Left ventricle myocardium superior (tissue), 1 donor: ENCODE results near the gene TBC1D16. TPM values are rescaled to one million over a fixed set of nuclear protein-coding genes. Genes with fewer than 3 reads are reported as not detected.

Source experiments
- ATAC-seq: fragments of 200-7000 bp; cut with Tn5 transposase; one replicate; pipeline ENCODE4 v1.9.1; 2020; ENCODE audit warnings: mild to moderate bottlenecking, moderate library complexity
- DNase-seq: peaks from one replicate; pipeline ENCODE4 v3.0.0-alpha.2; 2020
- intact Hi-C: fragments of 100-400 bp; cut with micrococcal nuclease; formaldehyde crosslinking; loops from one replicate; pipeline ENCODE4 v1.11.0; 2022
- total RNA-seq: library from RNA; stranded (reverse); fragmentation: NEBNext Ultra II Directional; extraction: Animal tissue kit (Norgen Biotek cat#: 25700); gene quantifications from one replicate; pipeline ENCODE4 v1.2.1, GENCODE V29; 2021
- donor health status: DM: no; HTN: yes; CAD: no; lungs with severe emphysema.

The TBC1D16 gene
- total RNA-seq, 1 donor from 2014 or later = 13.1 TPM

DNA sequence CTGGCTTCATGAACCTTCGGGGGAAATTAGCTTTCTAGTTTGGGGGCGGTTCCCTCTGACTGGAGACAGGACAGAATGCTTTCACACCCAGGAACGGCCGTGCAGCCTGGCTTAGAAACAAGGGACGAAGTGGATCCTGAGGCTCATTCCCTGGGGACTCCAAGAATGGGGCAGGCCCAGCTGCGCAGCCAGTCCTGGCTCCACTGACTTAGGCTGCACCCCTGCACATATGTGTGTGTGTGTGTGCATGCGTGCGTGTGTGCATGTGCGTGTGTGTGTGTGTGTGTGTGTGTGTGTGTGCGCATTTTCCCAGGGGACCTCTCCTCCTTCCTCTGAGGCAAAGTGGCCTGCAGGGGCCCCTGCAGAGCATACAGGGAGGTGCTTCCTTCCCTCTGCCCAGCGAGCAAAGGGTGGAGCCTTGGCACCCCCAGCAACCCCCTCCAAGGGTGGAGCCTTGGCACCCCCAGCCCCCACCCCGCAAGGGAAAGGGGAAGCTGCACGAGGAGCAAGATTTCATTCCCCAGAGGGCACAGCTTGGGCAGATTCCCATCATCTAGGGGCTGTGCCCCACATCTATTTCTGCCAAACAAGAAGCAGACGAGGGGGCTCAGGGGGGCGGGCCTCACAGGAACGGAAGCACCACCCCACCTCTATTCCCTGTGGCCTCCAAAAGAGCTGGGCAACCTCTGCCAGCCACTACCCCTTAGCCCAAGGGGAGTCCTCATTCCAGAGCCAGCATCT is 98.9 kb downstream of the TBC1D16 start:
- ATAC-seq (no peak), DNase-seq (peak; percentile 30)
- intact Hi-C loops = no loop called here

DNA sequence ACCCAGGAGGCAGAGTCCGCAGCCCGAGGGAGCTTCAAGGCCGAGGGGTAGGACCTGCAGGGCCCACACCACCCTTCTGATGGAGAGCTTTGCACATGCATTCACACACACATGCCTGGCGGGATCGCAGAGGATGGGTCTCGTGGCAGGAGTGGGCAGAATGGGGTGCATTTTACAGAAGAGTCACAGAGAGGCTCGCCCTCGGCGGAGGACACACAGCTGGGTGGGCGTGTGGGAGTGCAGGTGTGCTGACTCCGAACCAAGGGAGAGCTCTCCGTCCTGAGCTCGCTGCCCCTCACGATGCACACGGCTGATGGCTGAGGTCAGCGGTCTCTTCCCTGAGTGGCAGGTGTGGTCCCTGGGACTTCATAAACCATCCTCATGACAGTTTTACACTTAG is 99.6 kb downstream of the TBC1D16 start:
- ATAC-seq (no peak), DNase-seq (peak; percentile 22)
- intact Hi-C loops = no loop called here

DNA sequence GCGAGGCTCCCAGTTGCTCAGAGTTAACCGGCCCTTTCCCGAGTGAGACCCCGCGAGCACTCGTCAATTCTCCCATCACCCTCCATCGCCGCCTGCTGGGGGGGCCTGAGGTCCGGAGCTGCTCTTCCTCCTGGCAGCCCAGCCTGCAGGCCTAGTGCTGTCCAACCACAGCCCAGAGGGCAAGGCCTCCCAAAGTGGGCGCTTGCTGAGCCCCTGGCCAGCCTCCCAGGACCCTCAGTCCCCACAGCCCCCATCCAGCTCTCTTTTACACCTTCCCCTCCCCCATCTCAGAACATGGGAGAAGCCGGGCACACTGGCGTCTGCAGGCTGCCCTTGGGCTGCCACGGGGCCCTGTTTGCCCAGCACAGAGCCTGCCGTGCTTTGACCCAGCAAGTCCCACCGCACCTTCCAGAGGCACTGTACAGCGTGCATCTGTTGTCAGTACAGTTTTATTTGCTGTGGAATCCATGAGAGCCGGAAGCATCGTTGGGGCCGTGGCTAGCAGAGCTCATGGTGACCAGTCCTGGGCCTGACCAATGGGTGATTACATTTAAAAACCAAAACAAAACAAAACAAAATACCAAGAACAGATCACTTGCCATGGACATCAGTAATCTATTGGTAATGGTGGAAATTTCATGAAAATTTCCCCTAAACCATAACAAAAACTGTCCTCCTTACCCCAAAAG is 100.3 kb downstream of the TBC1D16 start:
- intact Hi-C loops = no loop called here
- ATAC-seq = no peak
- DNase-seq = no peak

GRCh38 chr17:79934653-79934970 is 101.1 kb downstream of the TBC1D16 start:
- DNase-seq (no peak), ATAC-seq (no peak)
- intact Hi-C loops = no loop called here

DNA sequence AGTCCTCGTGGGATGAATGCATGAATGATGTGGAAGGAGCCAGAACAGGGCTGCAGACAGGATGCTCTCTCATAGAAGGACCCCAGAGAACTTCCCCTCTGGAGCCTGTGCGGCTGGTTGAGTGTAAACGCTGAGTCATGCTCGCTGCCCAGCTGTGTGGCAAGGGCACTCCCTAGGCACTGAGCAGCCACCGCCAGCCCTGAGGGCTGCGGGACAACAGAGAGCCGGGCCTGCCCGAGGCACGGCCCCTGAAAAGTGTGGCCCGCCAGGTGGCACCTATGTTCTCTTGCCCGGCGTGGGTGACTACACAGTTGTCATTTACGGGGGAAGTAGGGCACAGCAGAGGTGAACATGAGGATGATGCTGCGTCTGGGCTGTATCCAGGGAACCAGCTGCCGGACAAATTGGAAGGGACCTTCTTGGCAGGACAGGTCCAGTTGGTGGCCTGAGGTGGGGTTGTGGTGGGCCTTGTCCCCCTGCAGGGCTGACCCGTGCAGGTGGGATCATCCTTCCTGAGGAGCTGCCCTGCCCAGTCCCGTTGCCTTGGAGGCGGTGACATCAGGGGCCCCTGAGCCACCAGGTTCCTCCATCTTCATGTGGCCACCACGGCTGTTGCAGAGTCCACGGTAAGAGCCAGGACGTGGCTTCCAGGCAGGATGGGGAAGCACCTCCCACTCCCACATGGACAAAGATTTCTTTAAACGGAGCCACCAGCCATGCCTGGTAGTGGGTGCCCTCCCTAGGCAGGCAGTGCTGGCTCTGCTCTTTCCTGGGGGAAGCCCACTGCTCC is 101.6 kb downstream of the TBC1D16 start:
- DNase-seq (peak; percentile 48), ATAC-seq (peak; percentile 39)
- intact Hi-C loops = no loop called here

DNA sequence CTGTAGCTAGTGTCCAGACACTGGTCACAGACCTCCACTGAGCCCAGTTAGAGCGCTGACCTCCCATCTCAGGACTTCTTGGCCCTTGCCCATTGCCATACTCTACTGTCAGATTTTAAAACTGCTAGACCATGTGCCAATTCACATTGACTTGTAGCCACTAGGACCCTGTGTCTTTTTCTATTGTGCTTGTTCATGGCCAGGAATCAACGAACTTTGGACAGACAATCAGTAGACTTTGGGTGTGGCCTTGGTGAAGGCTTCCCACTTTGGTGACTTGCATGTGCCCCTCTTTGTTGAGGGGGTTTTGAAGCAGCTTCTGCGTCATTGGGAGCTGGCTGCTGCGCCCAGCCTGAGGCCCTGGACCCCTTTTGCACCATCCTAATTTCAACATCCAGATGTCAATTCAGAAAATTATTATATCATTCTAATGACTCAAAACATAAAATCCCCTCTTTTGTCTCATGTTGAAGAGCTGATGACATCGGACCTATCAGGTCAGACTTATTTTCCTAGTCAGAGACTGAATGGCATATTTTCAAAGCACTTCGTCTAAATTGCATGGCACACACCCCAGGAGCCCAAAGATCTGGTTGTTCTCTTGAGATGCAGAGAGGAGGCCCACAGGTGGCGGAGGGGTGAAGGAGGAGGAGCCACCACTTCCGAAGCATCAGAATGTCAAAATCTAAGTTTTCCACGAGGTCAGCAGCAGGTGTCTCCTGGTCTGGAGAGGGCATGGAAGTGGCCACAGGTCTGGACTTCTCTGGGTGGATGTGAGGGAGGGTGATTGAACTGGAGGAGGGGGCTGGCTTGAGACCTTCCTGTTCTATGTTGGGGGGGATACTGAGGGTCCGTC is 103.0 kb downstream of the TBC1D16 start:
- DNase-seq (no peak), ATAC-seq (no peak)
- intact Hi-C loops = no loop called here

DNA sequence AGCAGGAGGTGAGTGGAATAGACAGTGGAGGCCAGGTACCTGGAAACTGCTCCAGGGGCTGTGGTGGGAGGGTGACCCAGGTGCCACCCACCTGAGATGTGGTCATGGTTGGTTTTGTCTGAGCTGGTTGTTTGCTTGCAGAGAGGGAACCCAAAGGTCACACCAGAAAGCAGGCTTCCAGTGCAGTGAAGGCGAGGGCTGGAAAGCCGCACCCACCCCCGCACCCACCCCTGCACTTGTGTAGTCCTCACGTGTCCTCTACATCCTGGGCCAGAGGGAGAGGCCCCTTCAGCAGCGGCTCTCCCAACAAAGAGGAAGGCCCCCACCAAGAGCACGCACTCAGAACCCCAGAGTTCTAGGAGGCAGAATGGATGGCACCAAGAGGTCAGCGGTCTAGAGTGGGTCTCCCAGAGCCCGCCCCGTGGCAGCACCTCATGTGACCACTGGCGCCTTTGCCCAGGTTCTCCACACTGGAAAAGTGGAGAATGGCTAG is 103.8 kb downstream of the TBC1D16 start:
- ATAC-seq (no peak), DNase-seq (no peak)
- intact Hi-C loops = no loop called here

DNA sequence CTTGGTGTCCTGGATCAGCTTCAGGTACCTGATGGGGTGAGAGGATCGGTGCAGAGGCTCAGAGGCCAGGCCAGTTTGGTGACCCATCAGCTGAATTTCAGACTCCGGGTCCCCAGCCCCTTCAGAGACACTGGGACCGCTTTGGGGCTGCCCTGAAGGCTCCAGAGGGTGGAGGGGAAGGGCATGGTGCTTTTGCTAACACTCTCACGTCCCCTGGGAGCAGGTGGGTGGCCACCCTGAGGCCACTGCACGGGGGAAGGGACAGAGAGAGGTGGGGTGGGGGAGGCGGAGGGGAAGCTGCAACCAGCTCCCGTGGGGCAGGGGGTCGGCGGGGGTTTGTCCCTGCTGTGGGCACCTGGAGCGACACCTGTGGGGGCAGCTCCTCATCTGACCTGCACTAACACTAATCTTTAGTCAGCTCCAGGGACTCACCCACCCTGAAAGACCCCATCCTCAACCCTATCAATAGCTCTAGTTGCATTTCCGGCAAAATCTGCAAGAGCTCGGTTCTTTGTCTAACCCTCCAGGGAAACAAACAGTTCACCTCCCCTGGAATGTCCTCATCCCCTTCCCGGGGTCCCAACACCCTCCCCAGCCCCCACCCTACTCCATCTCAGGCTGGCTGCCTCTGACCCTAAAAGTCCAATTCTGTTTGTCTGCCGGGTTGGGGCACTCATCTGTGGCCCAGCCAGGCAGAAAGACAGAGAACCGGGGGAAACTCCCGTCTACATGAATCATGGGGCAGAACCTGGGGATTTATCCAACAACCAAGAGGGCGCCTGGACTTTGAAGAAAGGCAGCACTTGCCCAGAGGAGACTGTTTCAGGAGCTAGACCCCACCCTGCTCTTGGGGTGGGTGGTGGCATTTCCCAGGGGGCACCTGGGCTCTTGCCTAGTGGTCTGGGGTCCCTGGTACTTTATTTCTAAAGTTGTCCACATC is 104.5 kb downstream of the TBC1D16 start:
- DNase-seq (no peak), ATAC-seq (no peak)
- intact Hi-C loops = no loop called here

- DNase-seq (no peak), ATAC-seq (no peak)
- intact Hi-C loops = no loop called here
These were observed 105.4 kb downstream of the TBC1D16 start for GRCh38 chr17:79930062-79930876.

- intact Hi-C loops = no loop called here
- ATAC-seq = no peak
- no peak for DNase-seq
These were observed 106.2 kb downstream of the TBC1D16 start for GRCh38 chr17:79929257-79930061.

- DNase-seq = no peak
- intact Hi-C loops = no loop called here
- ATAC-seq = no peak
These were observed 107.0 kb downstream of the TBC1D16 start for GRCh38 chr17:79928502-79929256.

GRCh38 chr17:79927688-79928501 is 107.8 kb downstream of the TBC1D16 start:
- no peak for ATAC-seq
- no peak for DNase-seq
- intact Hi-C loops = no loop called here

DNA sequence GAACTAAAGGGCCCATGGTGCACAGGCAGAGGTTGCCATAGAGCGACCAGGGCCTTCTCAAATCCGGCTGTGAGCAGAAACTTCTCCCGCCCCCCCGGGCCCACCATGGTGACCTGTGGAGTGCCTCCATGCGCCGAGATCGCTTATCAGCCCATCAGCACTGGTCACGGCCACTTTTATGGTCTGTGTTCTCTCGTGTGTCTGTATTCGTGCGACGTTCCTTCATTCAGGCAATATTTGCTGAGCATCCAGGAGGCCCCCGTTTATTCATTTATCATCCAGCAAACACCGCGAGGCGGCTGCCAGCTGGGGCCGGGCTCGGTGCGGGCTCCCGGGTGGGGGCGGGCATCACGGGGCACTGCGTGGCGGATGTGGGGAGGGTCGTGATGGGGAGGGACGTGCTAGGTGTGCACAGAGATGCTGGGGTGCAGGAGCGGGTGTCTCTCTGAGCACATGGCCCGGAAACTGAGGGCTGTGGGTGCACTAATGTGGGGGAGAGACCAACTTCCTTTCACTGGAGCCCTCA is 108.5 kb downstream of the TBC1D16 start:
- intact Hi-C loops = no loop called here
- ATAC-seq (no peak), DNase-seq (no peak)

DNA sequence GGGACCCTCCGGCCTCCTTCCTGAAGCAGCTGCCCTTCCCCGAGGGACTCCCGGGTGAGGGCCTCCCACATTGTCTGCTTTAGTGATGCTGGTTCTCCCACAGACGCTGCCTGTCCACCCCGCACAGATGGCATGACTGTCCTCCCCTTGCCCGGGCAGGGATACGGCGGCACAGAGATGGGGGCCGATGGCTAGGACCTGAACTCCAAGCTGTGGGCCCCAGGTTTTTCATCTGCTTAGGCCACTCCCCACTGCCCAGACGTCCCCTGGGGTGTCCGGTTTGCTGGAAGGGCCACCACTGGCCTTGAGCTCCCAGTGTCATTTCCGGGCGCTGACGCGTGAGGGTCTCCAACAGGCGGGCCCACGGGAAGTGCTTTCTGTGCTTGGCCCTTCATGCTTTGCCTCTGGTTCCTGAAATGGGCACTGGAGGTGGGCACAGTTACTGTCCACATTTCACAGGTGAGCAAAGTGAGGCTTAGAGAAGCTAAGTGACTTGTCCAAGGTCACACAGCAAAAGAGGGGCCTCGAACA is 109.0 kb downstream of the TBC1D16 start:
- intact Hi-C loops = no loop called here
- DNase-seq = no peak
- no peak for ATAC-seq
